ENCODE data around the gene NSRP1.

DNA sequence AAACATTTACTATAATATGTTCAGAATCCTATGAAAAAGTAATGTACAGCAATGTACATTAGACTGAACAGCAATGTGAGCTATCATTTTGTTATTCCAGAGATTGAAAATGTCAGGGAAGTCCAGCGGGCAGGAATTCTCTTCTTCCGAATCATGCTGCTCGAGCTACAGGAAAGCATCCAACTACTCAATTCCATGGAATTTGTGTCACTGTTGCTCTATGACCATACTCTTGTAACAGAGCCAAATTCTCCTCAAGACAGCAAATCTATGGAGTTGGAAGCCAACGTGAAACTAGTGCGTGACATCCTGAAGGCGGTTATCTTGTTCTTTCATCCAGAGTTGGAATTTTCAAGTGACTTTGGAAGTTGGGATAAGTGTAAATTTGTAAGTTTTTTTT is 24.8 kb upstream of the NSRP1 start:
- TF ChIP-seq POLR2A (IDR thresholded peaks at IDR 0.05) = no peak
- TF ChIP-seq, protein P1, sequence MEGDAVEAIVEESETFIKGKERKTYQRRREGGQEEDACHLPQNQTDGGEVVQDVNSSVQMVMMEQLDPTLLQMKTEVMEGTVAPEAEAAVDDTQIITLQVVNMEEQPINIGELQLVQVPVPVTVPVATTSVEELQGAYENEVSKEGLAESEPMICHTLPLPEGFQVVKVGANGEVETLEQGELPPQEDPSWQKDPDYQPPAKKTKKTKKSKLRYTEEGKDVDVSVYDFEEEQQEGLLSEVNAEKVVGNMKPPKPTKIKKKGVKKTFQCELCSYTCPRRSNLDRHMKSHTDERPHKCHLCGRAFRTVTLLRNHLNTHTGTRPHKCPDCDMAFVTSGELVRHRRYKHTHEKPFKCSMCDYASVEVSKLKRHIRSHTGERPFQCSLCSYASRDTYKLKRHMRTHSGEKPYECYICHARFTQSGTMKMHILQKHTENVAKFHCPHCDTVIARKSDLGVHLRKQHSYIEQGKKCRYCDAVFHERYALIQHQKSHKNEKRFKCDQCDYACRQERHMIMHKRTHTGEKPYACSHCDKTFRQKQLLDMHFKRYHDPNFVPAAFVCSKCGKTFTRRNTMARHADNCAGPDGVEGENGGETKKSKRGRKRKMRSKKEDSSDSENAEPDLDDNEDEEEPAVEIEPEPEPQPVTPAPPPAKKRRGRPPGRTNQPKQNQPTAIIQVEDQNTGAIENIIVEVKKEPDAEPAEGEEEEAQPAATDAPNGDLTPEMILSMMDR (IDR thresholded peaks at IDR 0.05) = no peak
- TF ChIP-seq POLR2AphosphoS5 (IDR thresholded peaks at IDR 0.05) = no peak
